Mesodermal cell (in vitro differentiated cells): ENCODE results near the gene TBC1D21.

Experiments used
- H3K27ac ChIP-seq: 2 replicates; pipeline ENCODE4 v1.7.0; 2013; ENCODE audit warnings: mild to moderate bottlenecking, low read depth, low read length, moderate library complexity; ENCODE audit not compliant: severe bottlenecking
- H3K36me3 ChIP-seq: 2 replicates; pipeline ENCODE4 v1.7.1; 2013; ENCODE audit warnings: mild to moderate bottlenecking, low read length, moderate library complexity; ENCODE audit not compliant: control insufficient read depth, insufficient read depth
- H3K4me1 ChIP-seq: one replicate; pipeline ENCODE4 v1.7.1; 2013; ENCODE audit warnings: mild to moderate bottlenecking, low read length; ENCODE audit not compliant: insufficient read depth, control insufficient read depth, poor library complexity, severe bottlenecking
- H3K4me3 ChIP-seq: 2 replicates; pipeline ENCODE4 v1.7.0; 2013; ENCODE audit warnings: low read length, control low read depth, mild to moderate bottlenecking; ENCODE audit not compliant: insufficient read depth, poor library complexity, severe bottlenecking; ENCODE audit errors: extremely low read depth
- H3K9me3 ChIP-seq: 2 replicates; pipeline ENCODE4 v1.7.1; 2013; ENCODE audit warnings: mild to moderate bottlenecking, low read length, moderate library complexity; ENCODE audit not compliant: control insufficient read depth
- WGBS, 2 experiments: methylation state at CpG; one replicate each; pipeline ENCODE4 v1.1.5; 2013; ENCODE audit warnings: missing lambda C conversion rate in 2 of 2; ENCODE audit not compliant: insufficient coverage in 2 of 2; 5-methylcytosine and 5-hydroxymethylcytosine counted together

TBC1D21 gene

GRCh38 chr15:73862276-73862675 lies 11.1 kb upstream of the TBC1D21 start:
- whole genome bisulfite sequencing, 2 experiments, result 44 to 47% methylated on average over 5 to 6 of the region's 6 CpGs
- no peaks in the 10 kb centered on the region for H3K4me1 ChIP-seq
- no peak overlapping the region for H3K27ac ChIP-seq
- no peaks in the 10 kb centered on the region for H3K9me3 ChIP-seq
- no peak overlapping the region for H3K4me3 ChIP-seq
- no peaks in the 10 kb centered on the region for H3K36me3 ChIP-seq

DNA sequence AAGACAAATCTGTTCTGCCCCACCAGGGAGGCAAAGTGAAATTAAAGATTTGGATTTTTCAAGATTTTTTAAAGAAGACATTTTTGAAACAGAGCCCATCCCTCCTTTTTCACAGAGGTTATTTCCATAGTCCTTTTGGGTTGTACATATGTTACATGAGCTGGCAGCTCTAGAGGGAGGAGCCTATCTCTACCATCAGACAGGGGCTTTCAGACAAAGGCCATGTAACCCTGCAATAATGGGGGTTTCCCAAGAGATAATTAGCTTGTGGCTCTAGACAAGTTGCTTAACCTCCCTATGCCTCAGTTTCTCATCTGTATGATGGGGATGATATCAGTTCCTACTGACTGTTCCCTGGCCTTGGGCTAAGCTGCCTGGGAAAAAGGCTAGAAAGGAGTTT lies 8.0 kb upstream of the TBC1D21 start:
- H3K4me3 ChIP-seq, result no peak overlapping the region
- H3K36me3 ChIP-seq, result no peaks in the 10 kb centered on the region
- no peaks in the 10 kb centered on the region for H3K9me3 ChIP-seq
- no peaks in the 10 kb centered on the region for H3K4me1 ChIP-seq
- no peak overlapping the region for H3K27ac ChIP-seq

DNA sequence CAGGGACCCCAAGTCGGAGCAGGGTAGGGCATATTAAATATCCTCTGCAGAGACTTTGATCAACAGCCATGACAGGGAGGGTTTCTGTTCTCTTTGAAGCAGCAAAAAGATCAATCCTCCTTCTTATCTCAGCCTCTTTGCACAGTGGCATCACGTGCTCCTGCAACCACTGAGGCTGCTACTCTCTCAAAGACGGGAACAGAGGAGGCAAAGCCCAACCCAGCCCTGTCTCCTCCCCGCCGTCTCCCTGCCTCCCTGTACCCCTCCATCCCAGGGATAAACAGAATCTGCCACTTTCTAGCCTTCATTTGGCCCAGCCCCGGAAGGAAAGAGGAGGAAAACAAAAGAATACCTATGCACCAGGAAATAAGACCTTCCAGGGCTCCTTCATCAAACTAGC lies 7.5 kb upstream of the TBC1D21 start:
- Histone ChIP-seq H3K4me1 (no peaks in the 10 kb centered on the region), H3K36me3 (no peaks in the 10 kb centered on the region), H3K27ac (no peak overlapping the region), H3K9me3 (no peaks in the 10 kb centered on the region), H3K4me3 (no peak overlapping the region)
- 78 to 79% methylated on average over 5 to 6 of the region's 6 CpGs for WGBS, 2 experiments

- no peaks in the 10 kb centered on the region for H3K36me3 ChIP-seq
- H3K4me1 ChIP-seq, result no peaks in the 10 kb centered on the region
- 65 to 77% methylated on average over 1 to 2 of the region's 2 CpGs for WGBS, 2 experiments
- no peak overlapping the region for H3K4me3 ChIP-seq
- H3K9me3 ChIP-seq, result no peaks in the 10 kb centered on the region
- H3K27ac ChIP-seq, result no peak overlapping the region
These were observed 6.9 kb upstream of the TBC1D21 start for GRCh38 chr15:73866481-73866880.

DNA sequence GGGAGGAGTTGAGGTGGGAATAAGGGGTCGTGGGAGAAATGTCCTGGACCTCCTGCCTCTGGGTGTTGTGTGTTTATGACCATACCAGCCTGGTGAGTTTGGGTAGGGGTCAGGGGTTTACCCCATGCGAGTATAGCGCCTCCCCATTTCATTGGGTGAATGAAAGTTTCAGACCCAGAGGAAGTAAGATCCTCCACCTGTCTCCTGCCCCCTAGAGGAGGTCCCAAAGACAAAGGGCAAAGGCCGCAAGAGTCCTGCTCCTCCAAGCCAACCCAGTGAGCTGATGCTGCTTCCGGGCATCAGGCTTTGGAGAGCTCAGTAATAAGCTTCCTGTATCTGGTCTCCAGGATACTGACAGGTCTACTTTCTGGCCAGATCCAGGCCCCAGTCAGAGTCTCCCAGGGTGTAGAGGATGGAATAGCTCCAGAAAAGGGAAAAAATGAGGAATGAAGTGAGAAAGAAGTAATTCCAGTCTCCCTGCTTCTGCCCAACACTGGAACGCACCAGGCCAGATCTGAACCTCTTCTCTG lies 6.4 kb upstream of the TBC1D21 start:
- WGBS, 2 experiments, result 43 to 50% methylated on average over 3 to 5 of the region's 6 CpGs

DNA sequence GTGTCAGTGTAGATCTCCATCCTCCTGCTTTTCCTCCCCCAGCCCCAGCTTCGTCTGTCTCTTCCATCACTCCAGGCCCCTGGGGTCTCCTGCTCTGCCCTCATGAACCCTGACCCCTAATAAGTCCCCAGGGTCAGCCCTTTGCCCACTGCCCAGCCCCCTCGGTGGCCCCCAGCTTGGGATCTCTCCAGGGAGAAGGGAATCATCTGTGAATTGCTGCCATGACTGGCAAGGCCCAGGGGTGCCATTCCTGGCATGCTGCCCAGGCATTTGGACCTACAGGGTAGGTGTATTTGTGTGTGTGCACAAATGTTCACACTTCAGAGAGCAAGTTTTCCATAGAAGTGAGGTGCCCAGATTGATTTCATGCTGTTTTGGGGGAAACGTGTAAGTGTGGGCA lies 5.9 kb upstream of the TBC1D21 start:
- H3K36me3 ChIP-seq, result no peaks in the 10 kb centered on the region
- 54 to 71% methylated on average over 2 to 3 of the region's 3 CpGs for WGBS, 2 experiments
- H3K4me1 ChIP-seq, result no peaks in the 10 kb centered on the region
- H3K9me3 ChIP-seq, result no peaks in the 10 kb centered on the region
- H3K4me3 ChIP-seq, result no peak overlapping the region
- H3K27ac ChIP-seq, result no peak overlapping the region

More for the DNA sequence above, 6.4 kb upstream of the TBC1D21 start:
- H3K4me3 ChIP-seq, result no peak overlapping the region
- H3K9me3 ChIP-seq, result no peaks in the 10 kb centered on the region
- no peak overlapping the region for H3K27ac ChIP-seq
- H3K36me3 ChIP-seq, result no peaks in the 10 kb centered on the region
- no peaks in the 10 kb centered on the region for H3K4me1 ChIP-seq

GRCh38 chr15:73867956-73868355 lies 5.4 kb upstream of the TBC1D21 start:
- Histone ChIP-seq H3K36me3 (no peaks in the 10 kb centered on the region), H3K4me3 (no peak overlapping the region), H3K4me1 (no peaks in the 10 kb centered on the region), H3K9me3 (no peaks in the 10 kb centered on the region), H3K27ac (no peak overlapping the region)
- 71 to 91% methylated on average over 1 to 2 of the region's 2 CpGs for WGBS, 2 experiments

DNA sequence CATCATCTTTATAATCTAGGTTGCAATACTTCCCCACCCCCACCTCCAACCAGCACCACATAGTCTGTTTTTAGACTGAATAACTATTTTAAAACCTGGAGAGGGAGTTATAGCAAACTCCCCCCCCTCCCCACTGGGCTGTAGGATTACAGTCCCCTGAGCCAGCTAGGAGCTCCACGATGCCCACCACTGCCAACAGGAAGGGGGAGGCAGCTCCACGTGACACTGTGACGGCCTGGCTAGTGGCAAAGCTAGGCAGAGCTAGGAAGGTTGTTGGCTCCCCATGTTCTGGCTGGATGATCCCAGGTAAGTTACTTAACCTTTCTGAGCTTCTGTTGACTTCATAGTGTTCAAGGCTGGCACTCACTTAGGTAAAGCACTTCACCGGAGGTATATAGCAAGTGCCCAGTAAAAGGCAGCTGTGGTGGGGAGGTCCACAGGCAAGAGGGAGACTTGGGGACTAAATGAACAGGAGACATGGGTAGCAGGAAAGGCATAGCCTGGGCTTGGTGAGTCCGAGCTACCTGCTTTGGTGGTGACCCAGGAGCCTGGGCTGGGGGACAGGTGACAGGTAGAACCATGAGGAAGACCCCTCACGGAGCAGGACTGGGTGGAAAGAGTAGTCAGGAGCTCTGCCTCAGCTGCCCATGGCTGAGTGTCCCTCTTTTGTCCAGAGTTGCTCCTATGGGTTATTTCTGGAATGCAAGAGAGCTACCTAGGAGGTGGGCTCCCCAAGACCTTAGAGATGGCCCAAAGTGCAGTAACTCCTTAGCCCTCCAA lies 4.0 kb upstream of the TBC1D21 start:
- H3K9me3 ChIP-seq, result no peaks in the 10 kb centered on the region
- no peaks in the 10 kb centered on the region for H3K4me1 ChIP-seq
- 91 to 97% methylated on average over 6 of the region's 6 CpGs for WGBS, 2 experiments
- H3K4me3 ChIP-seq, result no peak overlapping the region
- H3K36me3 ChIP-seq, result no peaks in the 10 kb centered on the region
- no peak overlapping the region for H3K27ac ChIP-seq

DNA sequence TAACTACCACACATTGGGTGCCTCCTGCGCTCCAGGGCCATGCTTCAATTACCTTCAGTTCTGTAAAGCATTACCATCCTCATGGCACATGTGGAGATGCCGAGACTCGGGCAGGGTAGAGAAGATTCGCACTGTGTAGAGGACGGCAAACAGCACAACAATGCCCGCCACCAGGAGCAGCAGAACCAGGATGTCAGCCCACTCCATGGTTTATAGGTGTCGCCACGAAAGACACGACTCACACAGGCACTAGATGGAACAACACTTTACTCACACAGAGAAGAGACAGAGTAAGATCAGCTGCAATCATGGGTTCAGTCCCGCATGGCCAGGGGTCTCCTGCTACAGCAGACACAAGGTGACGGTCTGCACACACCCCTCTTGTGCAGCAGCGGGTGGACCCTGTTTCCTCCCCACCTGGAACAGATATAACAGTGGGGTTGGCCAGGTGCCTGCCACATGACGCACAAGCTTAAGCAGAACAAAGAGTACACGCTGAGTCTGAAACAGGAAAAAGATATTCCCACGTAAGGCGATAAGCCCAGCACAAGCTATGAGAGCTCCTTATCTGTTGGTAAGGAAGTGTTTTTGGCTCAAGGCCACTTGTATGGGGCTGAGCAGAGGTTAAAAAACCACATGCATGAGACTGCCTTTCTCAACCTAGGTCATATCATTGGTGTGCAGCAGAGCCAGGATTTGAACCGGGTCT lies 2.5 kb upstream of the TBC1D21 start:
- no peaks in the 10 kb centered on the region for H3K9me3 ChIP-seq
- H3K4me1 ChIP-seq, result no peaks in the 10 kb centered on the region
- H3K27ac ChIP-seq, result no peak overlapping the region
- H3K36me3 ChIP-seq, result no peaks in the 10 kb centered on the region
- H3K4me3 ChIP-seq, result no peak overlapping the region
- 88 to 92% methylated on average over 16 to 17 of the region's 17 CpGs for WGBS, 2 experiments

DNA sequence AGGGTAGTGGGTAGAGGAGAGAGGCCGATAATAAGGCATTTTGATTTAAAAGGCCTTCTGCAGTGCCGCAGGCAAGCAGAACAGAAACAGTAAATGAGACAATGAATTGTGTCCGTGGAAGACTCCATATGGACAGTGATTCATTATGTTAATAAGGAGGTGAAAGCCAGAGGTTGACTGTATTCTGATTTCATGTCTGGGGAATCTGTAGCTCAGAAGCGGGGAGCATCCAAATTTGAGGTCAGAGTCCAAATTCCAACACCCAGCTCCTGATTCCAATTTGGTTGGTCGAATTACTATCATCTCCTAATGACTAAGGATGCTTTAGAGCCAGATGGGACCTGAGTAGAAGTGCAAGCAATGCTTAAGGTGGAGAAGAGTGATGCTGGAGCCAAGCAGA lies 1.0 kb upstream of the TBC1D21 start:
- Histone ChIP-seq H3K4me3 (no peak overlapping the region), H3K9me3 (no peaks in the 10 kb centered on the region), H3K36me3 (no peaks in the 10 kb centered on the region), H3K4me1 (no peaks in the 10 kb centered on the region), H3K27ac (no peak overlapping the region)
- 87 to 89% methylated on average over 4 of the region's 5 CpGs for whole genome bisulfite sequencing, 2 experiments
